GM21515 (cell line): ENCODE data around the gene AOAH.

Experiments used
- ATAC-seq: cut with Tn5 transposase; IDR thresholded peaks from one replicate; pipeline ENCODE4 v1.9.1; 2021; ENCODE audit not compliant: unreplicated experiment

AOAH gene, protein sequence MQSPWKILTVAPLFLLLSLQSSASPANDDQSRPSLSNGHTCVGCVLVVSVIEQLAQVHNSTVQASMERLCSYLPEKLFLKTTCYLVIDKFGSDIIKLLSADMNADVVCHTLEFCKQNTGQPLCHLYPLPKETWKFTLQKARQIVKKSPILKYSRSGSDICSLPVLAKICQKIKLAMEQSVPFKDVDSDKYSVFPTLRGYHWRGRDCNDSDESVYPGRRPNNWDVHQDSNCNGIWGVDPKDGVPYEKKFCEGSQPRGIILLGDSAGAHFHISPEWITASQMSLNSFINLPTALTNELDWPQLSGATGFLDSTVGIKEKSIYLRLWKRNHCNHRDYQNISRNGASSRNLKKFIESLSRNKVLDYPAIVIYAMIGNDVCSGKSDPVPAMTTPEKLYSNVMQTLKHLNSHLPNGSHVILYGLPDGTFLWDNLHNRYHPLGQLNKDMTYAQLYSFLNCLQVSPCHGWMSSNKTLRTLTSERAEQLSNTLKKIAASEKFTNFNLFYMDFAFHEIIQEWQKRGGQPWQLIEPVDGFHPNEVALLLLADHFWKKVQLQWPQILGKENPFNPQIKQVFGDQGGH

DNA sequence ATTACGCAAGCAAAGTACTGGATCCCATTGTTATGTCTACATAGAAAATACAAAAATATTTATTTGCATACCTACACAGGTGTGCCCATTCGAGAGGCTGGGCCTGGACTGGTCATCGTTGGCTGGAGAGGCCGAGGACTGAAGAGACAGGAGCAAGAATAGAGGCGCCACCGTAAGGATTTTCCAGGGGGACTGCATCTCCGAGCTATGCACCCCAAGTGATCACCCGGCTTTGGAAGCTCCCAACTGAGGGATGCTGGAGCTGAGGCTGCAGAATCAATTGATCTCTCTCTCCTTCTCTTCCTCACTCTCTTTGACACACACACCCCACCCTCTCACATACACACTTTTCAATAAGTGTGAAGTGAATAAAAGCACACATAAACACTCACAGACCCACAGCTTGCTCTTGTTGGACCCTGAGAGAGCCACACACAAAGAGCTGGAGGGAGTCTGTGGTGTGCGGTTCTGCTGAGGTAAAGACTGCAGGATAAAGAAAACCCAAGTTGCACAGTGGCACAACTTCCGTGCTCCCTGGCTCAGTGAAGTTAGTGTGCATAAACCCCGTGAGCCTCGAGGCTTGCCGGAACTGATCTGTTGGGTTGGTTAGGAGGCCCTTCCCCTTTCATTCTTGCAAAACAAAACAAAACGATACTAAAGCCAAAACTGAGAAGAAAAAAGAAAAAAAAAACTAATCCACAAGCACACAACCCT, at the start of gene AOAH:
TSS of gene AOAH (minus strand) at position 544 of the 714 bp plus-strand sequence. CDS start at position 198, 346 bp downstream.
- peak; percentile 96 for ATAC-seq

DNA sequence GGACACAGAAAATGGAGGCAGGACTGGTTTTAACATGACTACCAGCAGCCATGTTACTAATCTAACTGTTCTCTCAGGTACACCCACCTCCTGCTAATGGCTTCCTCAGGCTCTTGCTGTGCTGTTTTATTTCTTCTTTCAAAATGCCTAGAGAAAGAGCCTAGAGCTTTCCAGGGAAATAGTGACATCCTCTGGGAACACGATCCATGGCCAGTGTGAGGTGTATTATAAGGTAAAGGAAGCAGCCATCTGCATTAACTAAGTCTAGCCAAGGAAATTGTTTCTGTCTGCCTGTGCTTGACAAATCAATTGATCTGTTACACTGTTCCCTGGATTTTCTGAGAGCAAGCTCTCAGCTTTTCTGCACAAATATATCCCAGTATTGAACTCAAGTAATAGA, 42.2 kb upstream of the AOAH start:
- no peak for ATAC-seq

DNA sequence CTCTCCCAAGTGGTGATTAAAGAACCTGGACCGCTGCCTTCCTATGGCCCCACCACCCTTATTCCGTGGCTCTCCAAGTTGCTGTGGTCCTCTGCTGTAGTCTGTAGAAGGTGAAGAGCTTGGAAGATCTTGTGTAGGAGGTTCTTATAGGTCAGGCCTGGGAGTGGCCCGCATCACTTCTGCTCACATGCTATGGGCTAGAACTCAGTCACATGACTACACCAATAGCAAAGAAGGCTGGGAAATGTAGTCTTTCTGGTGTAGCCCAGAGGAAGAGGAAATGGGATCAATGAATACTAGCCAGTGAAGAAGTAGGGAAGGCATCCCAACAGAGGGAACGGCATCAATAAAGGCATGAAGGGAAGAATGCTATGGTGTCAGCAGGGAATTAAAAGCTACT, 41.3 kb upstream of the AOAH start:
- no peak for ATAC-seq

DNA sequence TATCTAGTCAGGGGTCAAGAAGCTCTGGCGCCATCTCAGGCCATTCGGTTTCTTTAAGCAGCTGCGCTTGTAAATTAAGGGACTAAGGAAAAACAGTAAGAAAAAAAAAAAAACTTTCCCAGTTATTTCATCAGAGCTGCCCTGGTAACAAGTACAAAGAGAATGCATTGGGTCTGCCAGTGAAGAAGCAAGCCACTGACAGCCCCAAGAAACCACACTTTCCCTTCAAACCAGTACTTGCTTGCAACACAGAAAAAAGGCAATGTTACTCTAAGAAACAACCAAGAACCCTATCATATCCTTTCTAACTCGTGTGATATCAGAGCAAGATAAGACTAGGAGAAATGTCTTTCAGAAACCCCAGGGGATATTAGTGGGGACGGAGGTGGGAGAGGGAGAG, 40.6 kb upstream of the AOAH start:
- no peak for ATAC-seq

DNA sequence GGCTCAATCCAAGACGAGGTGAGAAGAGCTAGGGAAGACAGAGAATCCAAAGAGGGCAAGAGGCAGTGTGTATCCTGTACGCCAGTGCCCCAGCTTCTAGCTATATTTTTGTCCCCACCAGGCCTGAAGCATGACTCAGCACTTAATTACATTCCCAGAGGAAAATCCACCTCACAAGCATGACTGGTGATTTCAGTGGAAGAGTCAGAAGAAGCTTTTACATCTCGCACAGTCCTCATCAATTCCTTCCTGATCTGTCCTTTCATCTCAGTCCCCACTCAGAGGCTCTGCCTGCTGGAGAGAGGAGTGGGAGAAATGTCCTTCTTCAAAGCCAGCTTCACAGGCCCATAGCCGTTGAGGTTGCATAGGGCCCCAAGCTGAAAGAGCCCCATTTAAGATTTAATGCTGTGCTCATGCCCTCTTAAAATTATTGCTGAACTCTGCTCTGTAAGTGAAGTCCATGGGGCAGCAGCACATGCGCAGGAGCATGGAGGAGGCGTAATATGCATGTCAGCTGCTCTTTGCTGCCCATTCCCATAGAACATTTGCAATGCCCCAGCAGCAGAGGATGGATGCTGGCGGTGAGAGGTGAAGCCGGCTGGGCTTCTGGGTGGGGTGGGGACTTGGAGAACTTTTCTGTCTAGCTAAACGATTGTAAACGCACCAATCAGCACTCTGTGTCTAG, 39.0 kb upstream of the AOAH start:
- ATAC-seq = no peak

DNA sequence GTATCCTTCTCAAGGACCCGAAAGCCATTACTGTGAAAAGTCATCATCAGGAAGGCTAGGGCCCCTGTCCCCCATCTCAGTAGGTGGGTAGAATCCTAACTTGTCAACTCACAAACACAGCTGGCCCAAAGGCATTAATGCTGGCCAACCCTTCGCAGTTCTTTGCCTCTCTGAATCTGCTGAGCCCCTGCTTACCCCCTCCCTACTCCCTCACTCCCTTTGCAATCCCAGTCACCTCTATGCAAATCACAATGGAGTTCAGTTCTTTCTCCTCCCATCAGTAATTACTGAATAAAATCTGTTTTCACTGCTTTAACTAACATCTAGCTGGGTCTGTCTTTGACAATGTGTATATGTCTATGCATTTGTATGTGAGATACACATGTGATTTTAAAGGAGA, 38.1 kb upstream of the AOAH start:
- ATAC-seq = no peak

DNA sequence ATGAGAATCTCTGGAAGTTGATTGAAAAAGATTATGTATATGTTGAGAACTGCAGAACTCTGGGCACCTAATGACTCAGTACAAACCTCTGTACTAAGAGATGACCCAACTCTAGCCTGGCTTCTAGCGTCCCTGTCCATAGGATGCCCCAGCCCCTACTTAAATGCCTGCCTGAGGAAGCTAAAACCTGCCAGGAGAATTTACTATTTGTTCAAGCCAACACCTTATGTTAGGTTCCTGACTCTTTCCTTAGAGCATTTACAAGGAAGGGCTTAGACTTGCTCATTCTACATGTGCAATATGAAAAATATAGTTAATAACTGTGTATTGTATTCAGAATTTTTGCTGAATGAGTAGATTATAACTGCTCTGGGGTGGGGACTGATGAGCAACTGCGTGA, 37.5 kb upstream of the AOAH start:
- ATAC-seq = no peak

DNA sequence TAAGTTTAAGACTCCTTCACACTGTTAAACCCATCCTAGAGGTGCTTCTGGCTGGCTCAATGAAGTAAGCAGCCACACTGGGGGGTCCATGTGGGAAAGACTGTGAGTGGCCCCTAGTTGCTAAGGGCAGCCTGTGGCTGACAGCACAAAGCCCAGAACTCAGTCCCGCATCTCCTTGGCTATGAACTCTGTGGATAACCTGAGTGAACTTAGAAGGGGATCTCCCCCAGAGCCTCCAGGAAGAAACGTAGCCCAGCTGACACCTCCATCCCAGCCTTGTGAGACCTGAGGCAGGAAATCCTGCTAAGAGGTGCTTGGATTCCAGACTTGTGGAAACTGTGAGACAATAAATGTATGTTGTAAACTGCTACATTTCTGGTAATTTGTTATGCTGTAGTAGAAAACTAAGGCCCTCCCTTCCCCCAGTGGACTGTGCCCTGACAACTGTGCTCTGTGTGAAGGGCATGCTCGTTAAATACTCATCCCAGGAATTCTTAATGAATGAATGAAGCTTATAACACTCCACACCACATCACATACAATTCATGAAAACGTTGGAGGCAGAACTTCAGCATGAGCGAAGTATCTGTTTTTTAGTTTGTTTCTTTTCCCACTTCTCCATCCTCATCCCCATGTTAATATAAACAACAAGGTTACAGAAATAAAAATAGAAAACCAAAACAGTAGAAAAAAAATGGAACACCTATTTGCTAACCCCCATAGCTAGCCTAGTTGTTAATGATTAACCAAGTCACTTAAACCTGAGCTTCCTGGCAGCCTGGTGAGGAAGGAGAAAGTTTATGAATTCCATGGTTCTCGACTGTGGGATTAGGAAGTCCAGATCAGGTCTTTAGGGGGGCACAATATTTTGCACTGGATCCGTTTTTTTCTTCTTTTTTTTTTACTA, 36.8 kb upstream of the AOAH start:
- ATAC-seq = no peak

DNA sequence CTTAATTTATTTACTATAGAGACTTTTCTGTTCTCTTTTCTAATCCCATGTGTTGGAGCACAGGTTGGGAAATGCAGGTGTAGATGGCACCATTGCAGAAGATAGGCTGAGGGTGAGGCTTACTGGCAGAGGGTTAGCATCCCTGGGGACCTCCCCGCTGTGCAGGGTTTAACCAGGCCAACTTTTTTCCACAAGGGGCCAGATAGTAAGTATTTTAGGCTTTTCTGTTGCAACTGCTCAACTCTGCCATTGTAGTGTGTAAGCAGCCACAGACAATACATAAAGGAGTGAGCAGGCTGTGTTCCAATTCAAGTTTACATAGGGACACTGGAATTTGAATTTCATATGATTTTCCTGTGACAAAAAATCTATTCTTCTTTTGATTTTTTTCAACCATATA, 34.6 kb upstream of the AOAH start:
- no peak for ATAC-seq

DNA sequence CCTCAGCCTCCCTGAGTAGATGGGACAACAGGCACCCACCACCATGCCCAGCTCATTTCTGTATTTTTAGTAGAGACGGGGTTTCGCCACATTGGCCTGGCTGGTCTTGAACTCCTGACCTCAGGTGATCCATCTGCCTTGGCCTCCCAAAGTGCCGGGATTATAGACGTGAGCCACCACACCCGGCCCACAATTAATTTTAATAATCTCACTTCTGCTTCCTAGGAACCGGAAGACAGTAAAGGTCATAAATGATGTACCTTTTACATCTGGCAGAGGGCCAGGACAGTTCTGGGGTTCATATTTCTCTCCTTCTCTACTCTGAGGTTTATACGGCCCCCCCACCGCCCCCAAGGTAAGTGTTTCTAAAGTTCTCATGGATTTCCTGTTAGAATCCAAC, 31.2 kb upstream of the AOAH start:
- no peak for ATAC-seq

DNA sequence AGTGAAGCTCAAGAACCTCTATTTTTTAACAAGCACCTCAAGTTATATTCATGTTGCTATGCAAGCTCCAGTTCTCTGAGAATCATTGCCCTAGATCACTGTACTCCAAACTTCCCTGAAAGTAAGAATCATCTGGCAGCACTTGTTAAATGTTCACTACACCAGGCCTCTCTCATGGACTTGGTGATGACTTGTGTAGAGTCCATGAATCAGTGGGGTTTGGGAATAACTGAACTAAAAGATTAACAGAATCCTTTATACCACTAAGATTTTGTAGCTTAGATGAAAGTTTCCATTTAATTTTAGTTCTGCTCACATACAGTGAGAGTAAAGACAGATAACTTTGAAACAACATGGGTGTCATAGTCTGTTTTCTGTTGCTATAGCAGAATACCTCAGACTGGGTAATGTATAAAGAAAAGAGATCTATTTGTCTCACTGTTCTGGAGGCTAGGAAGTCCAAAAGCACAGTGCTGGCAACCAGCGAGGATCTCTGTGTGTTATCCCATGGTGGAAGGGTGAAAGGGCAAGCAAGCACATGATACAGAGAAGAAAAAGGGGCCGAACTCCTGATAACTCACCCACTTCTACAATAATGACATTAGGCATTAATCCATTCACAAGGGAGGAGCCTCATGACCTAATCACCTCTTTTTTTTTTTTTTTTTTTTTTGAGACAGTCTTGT, 27.9 kb upstream of the AOAH start:
- ATAC-seq = no peak

DNA sequence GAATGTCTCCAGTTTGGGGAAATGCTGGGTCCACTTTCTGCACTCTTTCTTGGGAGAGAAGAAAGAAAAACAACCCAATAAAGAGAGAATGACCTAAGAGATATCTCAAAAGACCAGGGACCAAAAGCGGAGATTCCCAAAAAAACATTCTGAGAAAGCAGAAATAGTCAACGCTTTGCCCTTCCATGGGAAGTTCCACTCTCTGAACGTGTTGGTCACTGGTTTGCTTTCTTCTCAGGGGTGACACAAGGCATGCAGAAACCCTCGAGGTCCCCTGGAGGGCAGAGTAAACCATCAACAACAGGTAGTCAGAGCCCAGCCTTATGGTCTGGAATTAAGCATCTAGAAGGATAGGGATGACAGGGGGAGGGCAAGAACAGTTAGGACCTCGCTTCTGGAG, 26.2 kb upstream of the AOAH start:
- no peak for ATAC-seq

DNA sequence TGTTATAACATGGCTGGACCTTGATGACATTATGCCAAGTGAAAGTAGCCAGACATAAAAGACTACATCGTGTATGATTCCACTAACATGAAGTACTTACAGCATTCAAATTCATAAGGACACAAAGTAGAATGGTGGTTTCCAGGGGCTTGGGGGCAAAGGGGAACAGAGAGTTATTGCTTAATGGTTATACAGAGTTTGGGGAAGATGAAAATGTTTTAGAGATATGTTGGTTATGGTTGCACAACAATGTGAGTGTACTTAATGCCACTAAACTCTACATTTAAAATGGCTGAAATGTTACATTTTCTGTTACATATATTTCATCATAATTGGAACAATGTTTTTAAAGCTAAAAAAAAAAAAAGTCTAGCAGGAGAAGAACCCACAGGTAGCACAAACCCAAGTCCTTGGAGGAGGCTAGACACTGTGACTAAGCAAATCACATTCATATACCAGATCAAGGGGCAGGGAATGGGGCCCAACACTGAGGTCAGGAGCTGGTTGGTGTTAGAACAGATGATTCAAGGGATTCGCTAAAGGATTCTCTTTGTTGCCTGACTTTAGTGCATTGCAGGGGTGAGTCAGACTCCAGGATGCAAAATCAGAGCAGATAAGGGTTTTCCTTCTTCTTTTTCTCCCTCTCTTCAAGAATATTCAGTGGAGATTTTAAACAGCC, 25.1 kb upstream of the AOAH start:
- ATAC-seq = no peak

DNA sequence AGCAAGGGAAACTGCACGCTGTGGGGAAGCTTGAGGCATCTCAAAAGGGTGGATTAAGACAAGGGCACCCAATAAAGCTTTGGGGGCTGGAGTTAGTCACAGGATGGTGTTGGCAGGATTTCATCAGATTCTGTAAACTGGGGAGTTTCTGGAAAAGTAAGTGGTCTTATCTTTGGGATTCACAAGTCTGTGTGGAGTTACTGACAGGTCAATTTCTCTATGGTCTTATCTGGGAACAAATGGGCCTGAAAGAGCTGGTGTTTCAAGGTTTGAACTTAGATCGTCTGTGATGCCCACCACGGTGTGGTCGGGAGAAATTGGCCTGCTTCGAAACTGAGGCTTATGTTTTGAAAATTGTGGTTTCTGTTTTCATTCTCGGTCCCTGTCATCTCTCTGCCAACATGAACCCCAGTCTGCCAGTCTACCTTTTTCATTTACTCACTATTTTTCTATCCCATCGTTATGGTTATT, 23.8 kb upstream of the AOAH start:
- ATAC-seq = no peak

DNA sequence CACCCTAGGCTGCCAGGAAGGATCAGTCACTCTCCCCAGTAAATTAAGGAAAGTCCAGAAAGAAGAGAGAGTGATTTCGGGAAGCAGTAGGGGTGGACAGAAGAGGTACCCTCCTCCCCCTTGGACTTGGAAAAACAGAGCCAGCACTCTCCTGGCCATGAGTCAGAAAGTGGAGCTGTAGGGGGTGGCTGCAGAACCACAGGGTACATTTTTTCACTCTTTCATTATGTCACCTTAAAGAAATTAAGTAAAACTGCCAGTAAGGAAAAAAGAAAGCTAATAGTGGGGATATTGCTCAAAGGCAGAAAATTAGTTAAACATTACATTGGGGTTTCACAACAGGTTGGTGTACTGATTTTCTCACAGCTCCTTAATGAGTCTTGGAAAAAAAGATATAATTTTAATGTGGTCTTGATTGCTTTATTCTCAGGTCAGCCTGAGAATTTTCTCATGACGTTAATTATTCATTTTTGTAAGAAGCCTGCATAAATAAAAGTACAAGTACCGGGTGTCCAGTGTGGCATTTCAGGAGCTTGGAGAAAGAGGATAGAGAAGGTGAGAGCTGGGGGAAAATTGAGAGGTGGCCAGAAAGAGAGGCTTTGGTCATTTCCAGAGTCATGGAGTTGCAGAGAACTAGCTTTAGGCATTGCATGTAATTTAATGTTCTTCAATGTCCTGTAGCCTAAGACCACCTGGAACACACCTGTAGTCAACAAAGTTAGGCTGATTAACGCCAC, 23.2 kb upstream of the AOAH start:
- ATAC-seq = no peak

DNA sequence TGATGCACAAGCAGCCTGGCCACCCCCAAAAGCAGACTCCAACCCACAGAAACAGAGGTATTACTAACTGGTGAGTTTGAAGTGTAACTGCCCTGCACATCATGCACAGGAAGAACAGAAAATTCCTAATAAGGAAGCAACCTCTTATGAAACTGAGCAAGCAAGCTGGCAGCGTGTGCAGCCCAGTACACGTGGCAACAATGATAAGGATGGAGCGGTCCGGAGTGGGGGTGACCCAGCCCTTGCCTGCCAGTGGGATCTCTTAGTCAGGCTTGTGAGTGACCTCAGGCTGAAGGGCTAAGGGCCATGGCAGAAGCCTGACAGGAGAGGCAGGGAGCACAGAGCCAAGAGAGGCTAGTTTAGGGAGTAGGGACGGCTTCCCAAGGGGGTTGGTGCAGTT, 22.1 kb upstream of the AOAH start:
- no peak for ATAC-seq

DNA sequence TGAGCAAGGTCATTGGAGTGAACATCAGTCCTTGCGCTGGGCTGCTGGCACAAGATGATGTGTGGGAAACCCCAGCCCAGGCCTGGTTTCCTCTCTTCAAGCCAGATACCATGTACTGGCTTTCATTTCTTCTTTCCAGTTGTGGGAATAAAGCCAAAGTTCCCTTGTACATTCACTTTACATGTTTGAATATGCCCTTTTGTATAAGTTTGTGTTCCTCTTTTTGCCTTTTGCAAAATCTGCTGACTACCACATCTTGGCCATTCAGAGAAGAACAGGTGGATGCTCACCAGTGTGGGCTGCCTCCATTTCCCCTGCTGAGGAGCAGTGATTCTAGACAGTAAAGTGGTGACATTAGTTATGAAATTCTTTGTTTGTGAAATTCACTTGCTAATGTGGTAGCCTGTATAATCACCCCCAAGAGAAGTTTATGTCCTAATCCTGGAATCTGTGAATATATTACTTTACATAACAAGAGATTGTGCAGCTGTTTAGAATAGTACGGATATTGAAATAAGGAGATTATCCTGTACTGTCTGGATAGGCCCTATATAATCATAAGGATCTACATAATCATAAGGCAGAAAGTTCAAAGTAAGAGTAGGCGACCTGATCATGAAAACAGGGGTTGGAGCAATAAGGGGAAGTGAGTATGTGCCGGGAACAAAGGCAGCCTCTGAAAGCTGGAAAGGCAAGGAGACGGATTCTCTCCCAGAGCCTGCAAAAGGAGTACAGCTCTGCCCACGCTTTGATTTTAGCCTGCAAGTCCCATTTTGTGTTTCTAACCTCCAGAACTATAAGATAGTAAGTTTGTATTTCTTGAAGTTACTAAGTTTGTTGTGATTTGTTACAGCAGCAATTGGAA, 18.8 kb upstream of the AOAH start:
- ATAC-seq = peak; percentile 68

DNA sequence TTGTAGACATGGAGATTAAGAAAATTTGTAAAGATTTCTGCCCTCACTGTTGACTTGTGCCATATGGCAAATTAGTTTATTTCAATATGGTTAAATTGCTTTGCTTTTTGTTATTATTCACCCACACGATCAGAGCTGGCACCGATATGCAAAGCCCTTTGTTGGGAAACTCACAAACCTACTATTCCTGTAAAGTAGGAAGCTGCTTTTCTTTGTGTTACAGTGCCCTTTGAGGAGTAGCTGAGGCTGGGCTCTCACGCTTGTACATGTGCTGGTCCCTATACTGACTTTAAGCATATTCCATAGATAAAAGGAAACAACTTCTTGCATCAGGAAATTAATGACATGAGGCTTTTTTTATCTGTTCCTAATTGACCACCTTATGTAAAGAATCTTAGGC, 17.6 kb upstream of the AOAH start:
- no peak for ATAC-seq
